HepG2 (cell line): ENCODE measurements around the gene CADM4. TPM values are rescaled to one million over a fixed set of nuclear protein-coding genes. Genes with fewer than 3 reads are reported as not detected.
A peak's percentile ranks its signal among the peaks of the same experiment; 100 is the strongest.

ENCODE experiments used
- ATAC-seq: fragments of 200-7000 bp; cut with Tn5 transposase; 3 replicates; pipeline ENCODE4 v1.9.1; 2020; ENCODE audit warnings: mild to moderate bottlenecking, moderate library complexity
- BruUV-seq: library from RNA; stranded (reverse); fragments of 400-500 nt; replicated peaks from 2 replicates; lab custom pipeline; 2021; lab: Mats Ljungman, UMichigan
- CTCF ChIA-PET: fragments of 300-600 bp; formaldehyde crosslinking; extraction: SDS; loops from one replicate; lab custom pipeline; 2021; ENCODE audit warnings: low total read pairs, inconsistent platforms, low intra/inter-chr PET ratio; lab: Yijun Ruan, JAX
- POLR2A ChIA-PET: fragments of 350-600 bp; sonication (Branson Sonifier 250); formaldehyde crosslinking; loops from one replicate; lab custom pipeline; 2020; ENCODE audit warnings: antibody characterized with exemption, inconsistent platforms; lab: Yijun Ruan, JAX
- DNase-seq: peaks from one replicate; pipeline ENCODE4 v3.0.0-alpha.2; 2015; ENCODE audit warnings: low spot score
- FAIRE-seq: peaks from 3 replicates; lab custom pipeline; 2011; peaks lifted over from hg19 to GRCh38; lab: Jason Lieb, UNC
- H2AFZ ChIP-seq: one replicate; pipeline ENCODE4 v1.6.1; 2011; ENCODE audit warnings: low read length, inconsistent platforms
- H3K27ac ChIP-seq: fragments of 300-600 bp; 3 replicates; pipeline ENCODE4 v1.8.0; 2011; ENCODE audit warnings: mixed run types, mild to moderate bottlenecking, mixed read lengths, low read length, inconsistent platforms; ENCODE audit not compliant: insufficient read depth; ENCODE audit errors: extremely low read length
- H3K27me3 ChIP-seq, 2 experiments: fragments of 200-600 bp in 1 of 2; 2 replicates in 1 of 2; 3 replicates in 1 of 2; pipeline versions ENCODE4 v1.6.0 to v1.8.0; 2011; ENCODE audit warnings: low read length in 2 of 2, mild to moderate bottlenecking in 2 of 2, moderate library complexity in 2 of 2, inconsistent platforms in 1 of 2; ENCODE audit not compliant: insufficient read depth in 2 of 2, control insufficient read depth in 1 of 2
- H3K36me3 ChIP-seq, 2 experiments: fragments of 200-600 bp in 1 of 2; replicated peaks in 1 of 2; 2 replicates in 1 of 2; 3 replicates in 1 of 2; pipeline versions ENCODE4 v1.5.1 to v1.8.0; 2011; ENCODE audit warnings: low read length in 2 of 2, inconsistent platforms in 1 of 2; ENCODE audit not compliant: insufficient read depth in 2 of 2, control insufficient read depth in 1 of 2
- H3K4me1 ChIP-seq: 2 replicates; pipeline ENCODE4 v1.5.1; 2012; ENCODE audit warnings: low read length, inconsistent platforms; ENCODE audit not compliant: insufficient read depth
- H3K4me2 ChIP-seq: 2 replicates; pipeline ENCODE4 v1.6.0; 2011; ENCODE audit warnings: low read depth, low read length, inconsistent platforms
- H3K4me3 ChIP-seq, 3 experiments: fragments of 200-600 bp in 1 of 3; sonication (generic), shearing (Covaris generic) in 1 of 3; replicated peaks in 1 of 3; 2 replicates each; pipeline ENCODE4 v1.5.1; 2011 to 2016; ENCODE audit warnings: low read length in 3 of 3, inconsistent platforms in 2 of 3, low read depth in 2 of 3, mild to moderate bottlenecking in 2 of 3, control low read depth in 1 of 3, mixed read lengths in 1 of 3; ENCODE audit not compliant: insufficient read depth in 1 of 3
- H3K79me2 ChIP-seq: one replicate; pipeline ENCODE4 v1.6.1; 2011; ENCODE audit warnings: low read length, inconsistent platforms; ENCODE audit not compliant: insufficient read depth
- H3K9ac ChIP-seq: 2 replicates; pipeline ENCODE4 v1.6.0; 2011; ENCODE audit warnings: mild to moderate bottlenecking, low read depth, low read length, inconsistent platforms; ENCODE audit not compliant: insufficient read depth
- H3K9me3 ChIP-seq: 2 replicates; pipeline ENCODE4 v1.5.1; 2012; ENCODE audit warnings: mild to moderate bottlenecking, low read length
- H4K20me1 ChIP-seq: 2 replicates; pipeline ENCODE4 v1.6.0; 2011; ENCODE audit warnings: inconsistent platforms, mild to moderate bottlenecking, low read length, moderate library complexity; ENCODE audit not compliant: insufficient read depth
- AGO1 ChIP-seq: fragments of 200-400 bp; formaldehyde crosslinking; IDR thresholded peaks from 2 replicates; pipeline ENCODE4 v1.6.1; 2017; ENCODE audit warnings: mild to moderate bottlenecking, low read depth, low read length, moderate library complexity; ENCODE audit not compliant: poor library complexity, severe bottlenecking
- ATF5 ChIP-seq: sonication (generic); formaldehyde crosslinking; IDR thresholded peaks from 2 replicates; pipeline ENCODE4 v1.4.0; 2020; ENCODE audit warnings: mild to moderate bottlenecking, low read depth, missing genetic modification reagents
- CBX5 ChIP-seq: sonication (generic); formaldehyde crosslinking; IDR thresholded peaks from 2 replicates; pipeline ENCODE4 v1.4.0; 2020; ENCODE audit warnings: missing genetic modification reagents, borderline replicate concordance
- CERS6 ChIP-seq: sonication (generic); formaldehyde crosslinking; IDR thresholded peaks from 2 replicates; pipeline ENCODE4 v1.5.0; 2020; ENCODE audit warnings: missing genetic modification reagents
- ETS1 ChIP-seq: sonication (generic); formaldehyde crosslinking; IDR thresholded peaks from 2 replicates; pipeline ENCODE4 v1.4.0; 2020; ENCODE audit warnings: missing genetic modification reagents
- HDAC1 ChIP-seq: sonication (generic); formaldehyde crosslinking; IDR thresholded peaks from 2 replicates; pipeline ENCODE4 v1.5.1; 2020; ENCODE audit warnings: mild to moderate bottlenecking, missing genetic modification reagents
- HOXD1 ChIP-seq: sonication (generic); formaldehyde crosslinking; IDR thresholded peaks from 2 replicates; pipeline ENCODE4 v1.5.0; 2020; ENCODE audit warnings: missing genetic modification reagents
- KMT2B ChIP-seq: IDR thresholded peaks from 2 replicates; pipeline ENCODE4 v1.6.1; 2016; ENCODE audit warnings: missing genetic modification reagents, missing compliant biosample characterization
- MAF1 ChIP-seq: sonication (generic); formaldehyde crosslinking; IDR thresholded peaks from 2 replicates; pipeline ENCODE4 v1.5.0; 2020; ENCODE audit warnings: missing genetic modification reagents, borderline replicate concordance
- NAIF1 ChIP-seq: sonication (generic); formaldehyde crosslinking; IDR thresholded peaks from 2 replicates; pipeline ENCODE4 v1.5.0; 2020; ENCODE audit warnings: mild to moderate bottlenecking, missing genetic modification reagents, borderline replicate concordance
- NCOR1 ChIP-seq: fragments of 200-600 bp; sonication (generic); IDR thresholded peaks from 2 replicates; pipeline ENCODE4 v1.7.0; 2017; ENCODE audit warnings: antibody characterized with exemption, low read length, borderline replicate concordance
- RBM22 ChIP-seq: fragments of 200-400 bp; formaldehyde crosslinking; optimal IDR thresholded peaks from 2 replicates; pipeline ENCODE3; 2017; ENCODE audit warnings: mild to moderate bottlenecking, low read length, moderate library complexity
- SRSF9 ChIP-seq: fragments of 200-400 bp; formaldehyde crosslinking; IDR thresholded peaks from 2 replicates; pipeline ENCODE4 v1.6.1; 2018; ENCODE audit warnings: borderline replicate concordance, mild to moderate bottlenecking, low read depth, low read length; ENCODE audit not compliant: insufficient read depth, poor library complexity, severe bottlenecking
- TAF1 ChIP-seq: sonication (generic); formaldehyde crosslinking; IDR thresholded peaks from 2 replicates; pipeline ENCODE4 v1.4.0; 2020; ENCODE audit warnings: missing genetic modification reagents
- TRIM22 ChIP-seq: fragments of 450-650 bp; IDR thresholded peaks from 2 replicates; pipeline ENCODE4 v1.6.1; 2017
- ZNF256 ChIP-seq: sonication (generic); formaldehyde crosslinking; conservative IDR thresholded peaks from 2 replicates; pipeline ENCODE4 v1.4.0; 2020; ENCODE audit warnings: missing genetic modification reagents
- ZNF510 ChIP-seq: sonication (generic); formaldehyde crosslinking; IDR thresholded peaks from 2 replicates; pipeline ENCODE4 v1.4.0; 2020; ENCODE audit warnings: low read depth, mild to moderate bottlenecking, missing genetic modification reagents
- ZZZ3 ChIP-seq: sonication (generic); formaldehyde crosslinking; IDR thresholded peaks from 2 replicates; pipeline ENCODE4 v1.4.0; 2020; ENCODE audit warnings: missing genetic modification reagents, mild to moderate bottlenecking, borderline replicate concordance
- WGBS: methylation state at CpG from one replicate; pipeline ENCODE4 v1.1.6; 2017; ENCODE audit warnings: low lambda C conversion rate; 5-methylcytosine and 5-hydroxymethylcytosine counted together
- in situ Hi-C: cut with HindIII; loops from 2 replicates; pipeline ENCODE4 v1.10.0; 2017; ENCODE audit warnings: low pct_unique_long_range_greater_than_20kb; ENCODE audit not compliant: extremely low pct_ligation_motif_present
- intact Hi-C: fragments of 100-400 bp; cut with micrococcal nuclease; formaldehyde crosslinking; loops from one replicate; pipeline ENCODE4 v1.10.0; 2022; ENCODE audit not compliant: unreplicated experiment
- polyA plus RNA-seq, 8 experiments: library from polyadenylated mRNA; depleted of rRNA in 3 of 8; stranded (reverse) in 7 of 8; unstranded in 1 of 8; fragments of >200 nt; fragmentation: Illumina TruSeq in 4 of 8; extraction: Trizol in 4 of 8; gene quantifications; 2 replicates each; pipeline versions ENCODE4 v1.2.1 to v1.2.3, GENCODE V29; 2011 to 2016; ENCODE audit warnings: low read depth in 4 of 8, missing spikeins in 1 of 8, mixed read lengths in 1 of 8; ENCODE audit not compliant: insufficient read depth in 1 of 8
- total RNA-seq, 5 experiments: library from RNA; depleted of rRNA; stranded (reverse); fragments of >200 nt; fragmentation: Illumina TruSeq; extraction: Trizol; gene quantifications; 2 replicates each; pipeline ENCODE4 v1.2.3, GENCODE V29; 2016; ENCODE audit warnings: low read depth in 1 of 5

CADM4 gene
- total and polyA plus RNA-seq, 2 of the 13 experiments (the other 11 are each of a cell fraction or from before 2014, with no cell fraction given): 8.5 to 16.0 TPM

GRCh38 chr19:43619262-43620060, 20.2 kb downstream of the CADM4 start, which contains the start of gene ZNF428 (continued):
- TF ChIP-seq NAIF1 (CRISPR knock-in tag): peak; percentile 76; the same call in 1 of the 2 replicates
- 0 out of 2 replicates have a peak, but pooled peaks have one; percentile 33 for TF ChIP-seq ATF5 (CRISPR knock-in tag)
- peak; percentile 57; the same call in 1 of the 2 replicates for TF ChIP-seq MAF1 (CRISPR knock-in tag)
- TF ChIP-seq, all 625 proteins: peak for 360

- intact Hi-C loops (loop anchor here (2.0 kb wide), 1 partner anchor 16 kb away; no protein-coding TSS in a partner anchor), in situ Hi-C loops (no loop called here)
- no peaks in the 10 kb centered on the region for H3K27me3 ChIP-seq
- H3K4me1 ChIP-seq: peaks cover 24% of the 10 kb centered on the region
- peak; percentile 79 for DNase-seq
- peaks cover 14% of the 10 kb centered on the region for H3K79me2 ChIP-seq
- peak overlapping the region; percentile 96 for H3K27ac ChIP-seq
- H2AFZ ChIP-seq: peak overlapping the region; percentile 82
- H3K4me2 ChIP-seq: peak overlapping the region; percentile 96
- peak; percentile 74 for ATAC-seq
- H3K9me3 ChIP-seq: no peaks in the 10 kb centered on the region
- H3K9ac ChIP-seq: peak overlapping the region; percentile 88
- FAIRE-seq: peak; percentile 84
- BruUV-seq: TSS peak; percentile 81
- peak overlapping the region; percentile 60 to 81 (median 61) for H3K4me3 ChIP-seq
- H4K20me1 ChIP-seq: no peaks in the 10 kb centered on the region
- ChIA-PET CTCF (no interaction called here), POLR2A (interaction anchor here (1.2 kb wide), 1 partner anchor 23 kb away, joined by 7 read pairs; the partner anchor contains the start of genes IRGQ and ZNF576)
- WGBS: 1% methylated on average over 10 of the region's 14 CpGs
- peaks cover 3 to 4% of the 10 kb centered on the region in 2 experiments; a peak in 2 of 5 replicates for H3K36me3 ChIP-seq
- TF ChIP-seq ZNF256 (CRISPR knock-in tag) (0 out of 2 replicates have a peak, but pooled peaks have one; percentile 23), AGO1 (no peak), ZNF510 (0 out of 2 replicates have a peak, but pooled peaks have one; percentile 10), HDAC1 (no peak), TRIM22 (no peak), RBM22 (peak; percentile 48), ZZZ3 (no peak), SRSF9 (no peak), HOXD1 (CRISPR knock-in tag) (no peak), CERS6 (CRISPR knock-in tag) (no peak), CBX5 (CRISPR knock-in tag) (no peak), ETS1 (CRISPR knock-in tag) (no peak), KMT2B (CRISPR knock-in tag) (0 out of 2 replicates have a peak, but pooled peaks have one; percentile 42), TAF1 (CRISPR knock-in tag) (no peak), NCOR1 (no peak)
Observed at GRCh38 chr19:43618921-43619261, 20.8 kb downstream of the CADM4 start.
